Measurements from ENCODE around the gene BMAL2.

- no peak for TF ChIP-seq EZH2 (optimal IDR thresholded peaks at IDR 0.05; ENCODE audit: low read depth, low read length)
- no peak for TF ChIP-seq CTCF (IDR thresholded peaks at IDR 0.05; ENCODE audit: low read length)
Observed at GRCh38 chr12:27304856-27305255, 27.8 kb upstream of the BMAL2 start.

Data from MM.1S (cell line).